Parathyroid adenoma (tissue), 2 donors: ENCODE measurements around the gene DOCK7.
"Not testable (repeated sequence)": the region's sequence is repeated elsewhere in the genome, so short reads cannot be mapped to it uniquely, and the experiment has no call there.

Experiments
- H2AFZ ChIP-seq: fragments of 300-600 bp; sonication (generic); one replicate; pipeline ENCODE4 v1.7.0; 2017; ENCODE audit warnings: antibody characterized with exemption, mild to moderate bottlenecking
- H3K27ac ChIP-seq: fragments of 300-600 bp; sonication (generic); one replicate; pipeline ENCODE4 v1.7.0; 2017
- H3K27me3 ChIP-seq: fragments of 300-600 bp; sonication (generic); one replicate; pipeline ENCODE4 v1.7.0; 2017; ENCODE audit warnings: low read length; ENCODE audit not compliant: control insufficient read depth, insufficient read depth
- H3K36me3 ChIP-seq: fragments of 300-600 bp; sonication (generic); one replicate; pipeline ENCODE4 v1.7.0; 2017; ENCODE audit warnings: low read length; ENCODE audit not compliant: control insufficient read depth, insufficient read depth
- H3K4me1 ChIP-seq: fragments of 300-600 bp; sonication (generic); one replicate; pipeline ENCODE4 v1.7.0; 2017; ENCODE audit warnings: control low read depth
- H3K4me2 ChIP-seq: fragments of 300-600 bp; sonication (generic); one replicate; pipeline ENCODE4 v1.7.0; 2017; ENCODE audit warnings: low read length
- H3K4me3 ChIP-seq: fragments of 300-600 bp; sonication (generic); one replicate; pipeline ENCODE4 v1.7.0; 2017; ENCODE audit warnings: low read depth, low read length
- H3K79me2 ChIP-seq: fragments of 300-600 bp; sonication (generic); one replicate; pipeline ENCODE4 v1.7.0; 2017; ENCODE audit warnings: control low read depth
- H3K9ac ChIP-seq: fragments of 300-600 bp; sonication (generic); one replicate; pipeline ENCODE4 v1.7.0; 2017; ENCODE audit warnings: mild to moderate bottlenecking
- H3K9me3 ChIP-seq: fragments of 300-600 bp; sonication (generic); one replicate; pipeline ENCODE4 v1.7.0; 2017; ENCODE audit warnings: low read length; ENCODE audit not compliant: control insufficient read depth
- CTCF ChIP-seq: fragments of 300-600 bp; sonication (generic); IDR thresholded peaks from one replicate; pipeline ENCODE4 v1.7.0; 2017; ENCODE audit warnings: antibody characterized with exemption, mild to moderate bottlenecking
- donor health status: primary hyperparathyroidism.

The DOCK7 gene

GRCh38 chr1:62529227-62529626 lies 159.0 kb downstream of the DOCK7 start:
- no peak overlapping the region for H3K4me3 ChIP-seq
- H3K4me2 ChIP-seq, result no peak overlapping the region
- no peak overlapping the region for H3K9ac ChIP-seq
- TF ChIP-seq CTCF, result no peak
- H3K27ac ChIP-seq, result no peak overlapping the region
- no peaks in the 10 kb centered on the region for H3K36me3 ChIP-seq
- H2AFZ ChIP-seq, result no peak overlapping the region
- H3K79me2 ChIP-seq, result no peaks in the 10 kb centered on the region
- no peaks in the 10 kb centered on the region for H3K4me1 ChIP-seq
- H3K9me3 ChIP-seq, result no peaks in the 10 kb centered on the region
- H3K27me3 ChIP-seq, result no peaks in the 10 kb centered on the region

GRCh38 chr1:62528015-62528414 lies 160.2 kb downstream of the DOCK7 start:
- H3K4me2 ChIP-seq, result no peak overlapping the region
- TF ChIP-seq CTCF, result no peak
- H3K4me3 ChIP-seq, result no peak overlapping the region
- H3K4me1 ChIP-seq, result no peaks in the 10 kb centered on the region
- no peaks in the 10 kb centered on the region for H3K36me3 ChIP-seq
- no peak overlapping the region for H2AFZ ChIP-seq
- H3K27me3 ChIP-seq, result no peaks in the 10 kb centered on the region
- no peak overlapping the region for H3K9ac ChIP-seq
- no peak overlapping the region for H3K27ac ChIP-seq
- H3K79me2 ChIP-seq, result no peaks in the 10 kb centered on the region
- no peaks in the 10 kb centered on the region for H3K9me3 ChIP-seq

GRCh38 chr1:62527346-62527745 lies 160.8 kb downstream of the DOCK7 start:
- not testable (repeated sequence) for H3K4me1 ChIP-seq, H3K36me3 ChIP-seq

GRCh38 chr1:62523860-62524259 lies 164.3 kb downstream of the DOCK7 start:
- Histone ChIP-seq H3K27ac (no peak overlapping the region), H3K4me2 (no peak overlapping the region), H3K79me2 (no peaks in the 10 kb centered on the region), H3K27me3 (no peaks in the 10 kb centered on the region), H3K4me1 (no peaks in the 10 kb centered on the region), H3K9me3 (peaks cover 2% of the 10 kb centered on the region), H3K9ac (no peak overlapping the region), H3K4me3 (no peak overlapping the region), H3K36me3 (no peaks in the 10 kb centered on the region), H2AFZ (no peak overlapping the region)
- TF ChIP-seq CTCF, result no peak

More at GRCh38 chr1:62527346-62527745, 160.8 kb downstream of the DOCK7 start:
- H3K79me2 ChIP-seq, H3K4me2 ChIP-seq, H2AFZ ChIP-seq, H3K9me3 ChIP-seq, H3K9ac ChIP-seq, H3K27me3 ChIP-seq, H3K4me3 ChIP-seq, H3K27ac ChIP-seq: not testable (repeated sequence)

GRCh38 chr1:62516600-62516999 lies 171.6 kb downstream of the DOCK7 start:
- Histone ChIP-seq H3K4me2 (no peak overlapping the region), H3K4me1 (no peaks in the 10 kb centered on the region), H3K27me3 (no peaks in the 10 kb centered on the region), H3K9ac (no peak overlapping the region), H3K36me3 (no peaks in the 10 kb centered on the region), H3K9me3 (peaks cover 4% of the 10 kb centered on the region), H3K79me2 (no peaks in the 10 kb centered on the region), H3K27ac (no peak overlapping the region), H2AFZ (no peak overlapping the region), H3K4me3 (no peak overlapping the region)
- no peak for TF ChIP-seq CTCF
